GM19099 (cell line): ENCODE results near the gene UBE2J2.

Experiments
- POLR2A ChIP-seq: IDR thresholded peaks from 3 replicates; pipeline ENCODE4 v1.6.1; 2011; ENCODE audit warnings: low read depth; ENCODE audit not compliant: insufficient read length; ENCODE audit errors: extremely low read depth

UBE2J2 gene

GRCh38 chr1:1228596-1229321 is 44.9 kb downstream of the UBE2J2 start:
- no peak for TF ChIP-seq POLR2A

GRCh38 chr1:1228187-1228586 is 45.5 kb downstream of the UBE2J2 start:
- TF ChIP-seq POLR2A, result no peak

- TF ChIP-seq POLR2A, result no peak
Observed at GRCh38 chr1:1227386-1227785, 46.3 kb downstream of the UBE2J2 start.

- no peak for TF ChIP-seq POLR2A
Observed at GRCh38 chr1:1226566-1227362, 46.9 kb downstream of the UBE2J2 start.

- no peak for TF ChIP-seq POLR2A
Observed at GRCh38 chr1:1225913-1226312, 47.7 kb downstream of the UBE2J2 start.

- no peak for TF ChIP-seq POLR2A
Observed at GRCh38 chr1:1225238-1225845, 48.3 kb downstream of the UBE2J2 start.

GRCh38 chr1:1223891-1224290 is 49.8 kb downstream of the UBE2J2 start:
- no peak for TF ChIP-seq POLR2A

- TF ChIP-seq POLR2A, result no peak
Observed at GRCh38 chr1:1223321-1223720, 50.3 kb downstream of the UBE2J2 start.

- TF ChIP-seq POLR2A, result no peak
Observed at GRCh38 chr1:1222575-1223225, 51.0 kb downstream of the UBE2J2 start.

- TF ChIP-seq POLR2A, result no peak
Observed at GRCh38 chr1:1221887-1222574, 51.6 kb downstream of the UBE2J2 start.

GRCh38 chr1:1220197-1220596 is 53.5 kb downstream of the UBE2J2 start:
- TF ChIP-seq POLR2A, result no peak

GRCh38 chr1:1219341-1219740 is 54.3 kb downstream of the UBE2J2 start:
- TF ChIP-seq POLR2A, result no peak

GRCh38 chr1:1218524-1219200 is 55.0 kb downstream of the UBE2J2 start:
- TF ChIP-seq POLR2A, result no peak
